Measurements from ENCODE around the gene GFRA4. TPM values are rescaled to one million over a fixed set of nuclear protein-coding genes. Genes with fewer than 3 reads are reported as not detected.
"Not testable (repeated sequence)": the region's sequence is repeated elsewhere in the genome, so short reads cannot be mapped to it uniquely, and the experiment has no call there.

Gene GFRA4
- total RNA-seq, 2 donors from 2014 or later: not detected

GRCh38 chr20:3622406-3622805 is 40.8 kb downstream of the GFRA4 start:
- Mint-ChIP-seq H3K27me3 (no peaks in the 10 kb centered on the region), H3K36me3 (peaks cover 5% of the 10 kb centered on the region), H3K9me3 (no peaks in the 10 kb centered on the region), H3K27ac (no peak overlapping the region), H3K4me1 (ENCODE audit: low read depth in 2 of 2) (no peaks in the 10 kb centered on the region), H3K4me3 (no peak overlapping the region)
- no peak for ATAC-seq
- DNase-seq (ENCODE audit: low spot score): no peak

GRCh38 chr20:3621111-3621510 is 42.1 kb downstream of the GFRA4 start:
- no peak for ATAC-seq
- Mint-ChIP-seq H3K4me3 (no peak overlapping the region), H3K27me3 (no peaks in the 10 kb centered on the region), H3K9me3 (no peaks in the 10 kb centered on the region), H3K36me3 (no peaks in the 10 kb centered on the region), H3K4me1 (ENCODE audit: low read depth in 2 of 2) (no peaks in the 10 kb centered on the region), H3K27ac (no peak overlapping the region)
- no peak for DNase-seq (ENCODE audit: low spot score)

GRCh38 chr20:3616250-3616649 is 46.9 kb downstream of the GFRA4 start:
- no peak overlapping the region for H3K27ac Mint-ChIP-seq
- DNase-seq (ENCODE audit: low spot score) (no peak), ATAC-seq (peak in 1 of 2 donors; percentile 33)
- H3K4me3 Mint-ChIP-seq: no peak overlapping the region
- no peaks in the 10 kb centered on the region for H3K36me3 Mint-ChIP-seq
- no peaks in the 10 kb centered on the region for H3K27me3 Mint-ChIP-seq
- H3K9me3 Mint-ChIP-seq: no peaks in the 10 kb centered on the region
- no peaks in the 10 kb centered on the region for H3K4me1 Mint-ChIP-seq (ENCODE audit: low read depth in 2 of 2)

- not testable (repeated sequence) for H3K4me1 Mint-ChIP-seq (ENCODE audit: low read depth in 2 of 2); H3K27me3 Mint-ChIP-seq; DNase-seq (ENCODE audit: low spot score); ATAC-seq; H3K4me3 Mint-ChIP-seq; H3K36me3 Mint-ChIP-seq; H3K27ac Mint-ChIP-seq; H3K9me3 Mint-ChIP-seq
These were observed 47.9 kb downstream of the GFRA4 start for GRCh38 chr20:3615171-3615840.

- Mint-ChIP-seq H3K4me1 (ENCODE audit: low read depth in 2 of 2) (no peaks in the 10 kb centered on the region), H3K36me3 (peaks cover under 1% of the 10 kb centered on the region), H3K27me3 (no peaks in the 10 kb centered on the region), H3K27ac (no peak overlapping the region), H3K9me3 (no peaks in the 10 kb centered on the region), H3K4me3 (no peak overlapping the region)
- ATAC-seq: no peak
- no peak for DNase-seq (ENCODE audit: low spot score)
These were observed 48.7 kb downstream of the GFRA4 start for GRCh38 chr20:3614466-3614865.

- ATAC-seq (no peak), DNase-seq (ENCODE audit: low spot score) (no peak)
- peaks cover 4% of the 10 kb centered on the region for H3K36me3 Mint-ChIP-seq
- H3K9me3 Mint-ChIP-seq: no peaks in the 10 kb centered on the region
- H3K27ac Mint-ChIP-seq: no peak overlapping the region
- no peak overlapping the region for H3K4me3 Mint-ChIP-seq
- H3K4me1 Mint-ChIP-seq (ENCODE audit: low read depth in 2 of 2): no peaks in the 10 kb centered on the region
- H3K27me3 Mint-ChIP-seq: no peaks in the 10 kb centered on the region
These were observed 49.3 kb downstream of the GFRA4 start for GRCh38 chr20:3613821-3614440.

- no peak overlapping the region for H3K4me3 Mint-ChIP-seq
- H3K36me3 Mint-ChIP-seq: peaks cover 4% of the 10 kb centered on the region
- no peaks in the 10 kb centered on the region for H3K9me3 Mint-ChIP-seq
- H3K4me1 Mint-ChIP-seq (ENCODE audit: low read depth in 2 of 2): no peaks in the 10 kb centered on the region
- H3K27me3 Mint-ChIP-seq: no peaks in the 10 kb centered on the region
- ATAC-seq (no peak), DNase-seq (ENCODE audit: low spot score) (no peak)
- H3K27ac Mint-ChIP-seq: no peak overlapping the region
These were observed 50.2 kb downstream of the GFRA4 start for GRCh38 chr20:3612795-3613572.

GRCh38 chr20:3611901-3612300 is 51.3 kb downstream of the GFRA4 start:
- Mint-ChIP-seq H3K4me1 (ENCODE audit: low read depth in 2 of 2) (no peaks in the 10 kb centered on the region), H3K36me3 (peaks cover 4% of the 10 kb centered on the region), H3K27ac (no peak overlapping the region), H3K27me3 (no peaks in the 10 kb centered on the region), H3K9me3 (no peaks in the 10 kb centered on the region), H3K4me3 (no peak overlapping the region)
- DNase-seq (ENCODE audit: low spot score) (no peak), ATAC-seq (no peak)

Other genes starting within 250 kb of the GFRA4 start
- gene ATRN, start 192.4 kb downstream of the GFRA4 start, total RNA-seq: 10 to 100 TPM; 15.7 to 16.5 TPM
- gene ADAM33, start 18.6 kb upstream of the GFRA4 start, total RNA-seq: not detected
- gene SIGLEC1, start 49.2 kb upstream of the GFRA4 start, total RNA-seq: under 1 TPM in 1 of 2 donors, not detected in 1; 0.08 TPM
- not detected for gene HSPA12B, start 69.3 kb upstream of the GFRA4 start, total RNA-seq
- gene ADISSP, start 104.4 kb upstream of the GFRA4 start, total RNA-seq: 10 to 100 TPM; 29.5 to 89.2 TPM
- under 1 TPM; 0.24 to 0.36 TPM for gene SPEF1, start 118.0 kb upstream of the GFRA4 start, total RNA-seq
- gene CENPB, start 123.3 kb upstream of the GFRA4 start, total RNA-seq: 100 to 1,000 TPM in 1 of 2 donors, 10 to 100 TPM in 1; 75.4 to 118 TPM
- gene CDC25B, start 132.9 kb upstream of the GFRA4 start, total RNA-seq: 10 to 100 TPM; 38.9 to 84.1 TPM
- gene AP5S1, start 157.1 kb upstream of the GFRA4 start, total RNA-seq: 10 to 100 TPM; 13.5 to 19.7 TPM
- 10 to 100 TPM; 38.6 to 45.2 TPM for gene MAVS, start 183.4 kb upstream of the GFRA4 start, total RNA-seq
- gene PANK2, start 226.0 kb upstream of the GFRA4 start, total RNA-seq: 10 to 100 TPM; 55.2 to 86.2 TPM